ENCODE results near the gene JOSD2. TPM values are rescaled to one million over a fixed set of nuclear protein-coding genes. Genes with fewer than 3 reads are reported as not detected.

JOSD2 gene
- total and polyA plus RNA-seq, 5 donors from 2014 or later: 16.6 to 37.7 (median 25.8) TPM

DNA sequence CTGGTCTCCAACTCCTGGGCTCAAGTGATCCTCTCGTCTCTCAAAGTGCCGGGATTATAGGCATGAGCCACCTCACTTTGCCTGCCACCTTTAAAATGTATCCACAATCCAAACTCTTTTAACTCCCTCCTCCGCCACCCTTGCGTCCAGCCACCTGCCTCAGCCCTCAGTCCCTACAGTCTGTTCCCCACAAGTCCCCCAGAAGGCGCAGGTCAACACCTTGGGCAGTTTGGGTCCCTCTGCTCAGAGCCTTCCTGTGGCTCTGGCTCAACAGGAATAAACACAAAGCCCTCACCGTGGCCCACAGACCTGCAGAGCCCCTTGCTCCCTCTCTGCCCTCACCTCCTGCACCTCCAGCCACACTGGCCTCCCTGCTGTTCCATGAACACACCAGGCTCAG is 42.2 kb downstream of the JOSD2 start:
- Histone ChIP-seq H3K27ac (ENCODE audit: insufficient read depth, low read length, poor library complexity, severe bottlenecking) (no peak overlapping the region), H3K4me1 (ENCODE audit: control insufficient read depth, insufficient read depth, low read length, poor library complexity, severe bottlenecking) (no peaks in the 10 kb centered on the region), H3K36me3 (ENCODE audit: control insufficient read depth, insufficient read depth, low read length) (no peaks in the 10 kb centered on the region), H3K9me3 (ENCODE audit: control insufficient read depth in 2 of 2, low read length in 2 of 2) (no peaks in the 10 kb centered on the region), H3K4me3 (ENCODE audit: low read depth, low read length) (no peak overlapping the region), H3K27me3 (ENCODE audit: control insufficient read depth, insufficient read depth, low read length) (no peaks in the 10 kb centered on the region)
- no peak for ATAC-seq (ENCODE audit: low read depth in 2 of 2)
- Mint-ChIP-seq H3K27me3 (no peaks in the 10 kb centered on the region), H3K36me3 (no peaks in the 10 kb centered on the region), H3K4me3 (no peak overlapping the region), H3K4me1 (no peaks in the 10 kb centered on the region), H3K9me3 (peaks cover 0 to 2% (median 0%) of the 10 kb centered on the region in 7 donors), H3K27ac (no peak overlapping the region)
- DNase-seq: no peak

DNA sequence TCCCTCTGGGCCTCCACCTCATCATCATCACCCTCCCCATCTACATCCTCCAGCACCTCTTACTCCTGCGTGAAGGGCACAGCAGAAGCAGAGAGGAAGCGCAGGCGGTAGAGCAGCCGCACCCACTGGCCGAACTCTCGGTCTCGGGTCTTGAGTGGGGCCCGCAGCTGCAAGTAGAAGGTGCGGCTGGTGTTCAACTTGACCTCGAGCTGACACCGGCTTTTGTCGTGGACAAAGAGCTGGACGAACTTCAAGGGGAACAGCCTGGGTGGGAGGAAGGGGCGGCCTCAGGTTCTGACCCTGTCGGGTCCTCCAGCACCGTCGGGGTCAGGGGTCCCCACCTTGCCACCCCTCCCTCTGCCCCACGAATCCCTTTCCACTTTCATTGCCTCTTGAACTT is 43.4 kb downstream of the JOSD2 start:
- Mint-ChIP-seq H3K4me1 (peaks cover 0 to 4% (median 0%) of the 10 kb centered on the region in 4 donors), H3K4me3 (no peak overlapping the region), H3K27ac (no peak overlapping the region), H3K9me3 (peaks cover 0 to 2% (median 0%) of the 10 kb centered on the region in 7 donors), H3K27me3 (no peaks in the 10 kb centered on the region), H3K36me3 (no peaks in the 10 kb centered on the region)
- Histone ChIP-seq H3K4me3 (ENCODE audit: low read depth, low read length) (no peak overlapping the region), H3K9me3 (ENCODE audit: control insufficient read depth in 2 of 2, low read length in 2 of 2) (no peaks in the 10 kb centered on the region), H3K27me3 (ENCODE audit: control insufficient read depth, insufficient read depth, low read length) (no peaks in the 10 kb centered on the region), H3K27ac (ENCODE audit: insufficient read depth, low read length, poor library complexity, severe bottlenecking) (no peak overlapping the region), H3K4me1 (ENCODE audit: control insufficient read depth, insufficient read depth, low read length, poor library complexity, severe bottlenecking) (no peaks in the 10 kb centered on the region), H3K36me3 (ENCODE audit: control insufficient read depth, insufficient read depth, low read length) (no peaks in the 10 kb centered on the region)
- ATAC-seq (ENCODE audit: low read depth in 2 of 2): no peak
- DNase-seq: no peak

- H3K9me3 ChIP-seq (ENCODE audit: control insufficient read depth in 2 of 2, low read length in 2 of 2): no peaks in the 10 kb centered on the region
- no peak overlapping the region for H3K27ac ChIP-seq (ENCODE audit: insufficient read depth, low read length, poor library complexity, severe bottlenecking)
- no peak overlapping the region for H3K27ac Mint-ChIP-seq
- no peaks in the 10 kb centered on the region for H3K36me3 Mint-ChIP-seq
- H3K27me3 ChIP-seq (ENCODE audit: control insufficient read depth, insufficient read depth, low read length): no peaks in the 10 kb centered on the region
- H3K4me3 Mint-ChIP-seq: no peak overlapping the region
- H3K36me3 ChIP-seq (ENCODE audit: control insufficient read depth, insufficient read depth, low read length): no peaks in the 10 kb centered on the region
- no peaks in the 10 kb centered on the region for H3K27me3 Mint-ChIP-seq
- peaks cover 0 to 2% (median 0%) of the 10 kb centered on the region in 7 donors for H3K9me3 Mint-ChIP-seq
- no peak for ATAC-seq (ENCODE audit: low read depth in 2 of 2)
- no peak overlapping the region for H3K4me3 ChIP-seq (ENCODE audit: low read depth, low read length)
- no peak for DNase-seq
- peaks cover 0 to 4% (median 0%) of the 10 kb centered on the region in 4 donors for H3K4me1 Mint-ChIP-seq
- no peaks in the 10 kb centered on the region for H3K4me1 ChIP-seq (ENCODE audit: control insufficient read depth, insufficient read depth, low read length, poor library complexity, severe bottlenecking)
Measured at GRCh38 chr19:50466706-50467039, 44.3 kb downstream of the JOSD2 start.

DNA sequence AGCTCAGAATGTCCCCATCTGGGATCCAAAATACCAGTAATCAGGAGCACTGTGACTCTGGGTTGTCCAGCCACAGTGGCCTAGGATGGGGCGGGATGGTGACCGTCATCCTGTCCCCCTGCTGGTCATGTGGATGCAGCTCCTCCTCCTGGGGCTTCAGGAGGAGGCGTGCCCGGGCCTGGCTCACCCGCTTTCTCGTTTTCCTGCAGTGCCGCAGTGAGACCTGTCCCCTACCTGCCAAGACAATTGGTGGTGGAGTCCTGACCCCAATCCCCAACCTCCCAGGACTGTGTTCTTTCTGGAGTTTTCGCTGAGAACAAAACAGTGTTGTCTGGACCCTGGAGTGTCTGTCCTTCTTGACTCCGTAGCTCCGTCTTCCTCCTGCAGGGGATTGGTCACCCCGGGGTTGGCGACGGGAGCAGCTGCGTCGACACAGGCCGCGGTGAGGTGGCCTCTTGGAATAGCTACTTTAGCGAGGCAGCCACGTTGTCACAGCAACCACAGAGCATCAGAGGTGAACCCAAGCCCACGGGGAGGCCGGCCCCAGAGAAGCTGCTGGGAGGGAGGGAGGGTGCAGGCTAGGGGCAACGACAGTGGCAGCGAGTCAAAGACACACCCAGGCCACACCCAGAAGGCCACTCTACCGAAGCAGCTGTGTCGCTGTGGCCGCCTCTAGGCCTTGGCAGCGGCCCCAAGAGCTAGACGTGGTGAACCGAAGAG is 44.8 kb downstream of the JOSD2 start:
- Mint-ChIP-seq H3K4me1 (peaks cover 0 to 4% (median 3%) of the 10 kb centered on the region in 4 donors), H3K27me3 (no peaks in the 10 kb centered on the region), H3K4me3 (no peak overlapping the region), H3K27ac (no peak overlapping the region), H3K9me3 (peaks cover 0 to 2% (median 0%) of the 10 kb centered on the region in 7 donors), H3K36me3 (no peaks in the 10 kb centered on the region)
- Histone ChIP-seq H3K9me3 (ENCODE audit: control insufficient read depth in 2 of 2, low read length in 2 of 2) (no peaks in the 10 kb centered on the region), H3K27ac (ENCODE audit: insufficient read depth, low read length, poor library complexity, severe bottlenecking) (no peak overlapping the region), H3K4me3 (ENCODE audit: low read depth, low read length) (no peak overlapping the region), H3K27me3 (ENCODE audit: control insufficient read depth, insufficient read depth, low read length) (no peaks in the 10 kb centered on the region), H3K4me1 (ENCODE audit: control insufficient read depth, insufficient read depth, low read length, poor library complexity, severe bottlenecking) (peaks cover 4% of the 10 kb centered on the region), H3K36me3 (ENCODE audit: control insufficient read depth, insufficient read depth, low read length) (no peaks in the 10 kb centered on the region)
- DNase-seq (no peak), ATAC-seq (ENCODE audit: low read depth in 2 of 2) (no peak)

DNA sequence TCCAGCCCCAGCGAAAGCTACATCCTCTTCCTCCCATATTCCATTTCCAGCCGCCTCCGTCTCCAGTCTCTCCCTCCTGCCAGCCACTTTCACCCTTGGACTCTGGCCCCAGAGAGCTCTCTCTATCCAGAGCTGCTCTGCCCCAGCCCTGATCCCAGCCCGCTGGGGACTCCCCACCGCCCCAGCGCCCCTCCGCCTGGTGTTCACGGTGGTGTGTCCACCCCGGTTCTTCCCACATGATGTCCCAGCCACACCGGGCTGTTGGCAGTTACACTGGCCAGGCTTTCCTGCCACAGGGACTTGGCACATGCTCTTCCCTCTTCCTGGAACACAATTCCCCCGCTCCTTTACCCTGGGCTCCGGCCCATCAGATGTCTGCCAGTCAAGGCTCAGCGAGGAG is 46.0 kb downstream of the JOSD2 start:
- no peak overlapping the region for H3K4me3 Mint-ChIP-seq
- no peak for DNase-seq
- Histone ChIP-seq H3K27ac (ENCODE audit: insufficient read depth, low read length, poor library complexity, severe bottlenecking) (no peak overlapping the region), H3K4me1 (ENCODE audit: control insufficient read depth, insufficient read depth, low read length, poor library complexity, severe bottlenecking) (peaks cover 5% of the 10 kb centered on the region), H3K9me3 (ENCODE audit: control insufficient read depth in 2 of 2, low read length in 2 of 2) (no peaks in the 10 kb centered on the region), H3K4me3 (ENCODE audit: low read depth, low read length) (no peak overlapping the region), H3K36me3 (ENCODE audit: control insufficient read depth, insufficient read depth, low read length) (no peaks in the 10 kb centered on the region), H3K27me3 (ENCODE audit: control insufficient read depth, insufficient read depth, low read length) (no peaks in the 10 kb centered on the region)
- no peak for ATAC-seq (ENCODE audit: low read depth in 2 of 2)
- peaks cover 2% of the 10 kb centered on the region for H3K27me3 Mint-ChIP-seq
- H3K36me3 Mint-ChIP-seq: no peaks in the 10 kb centered on the region
- H3K27ac Mint-ChIP-seq: no peak overlapping the region
- H3K4me1 Mint-ChIP-seq: peaks cover 0 to 7% (median 4%) of the 10 kb centered on the region in 4 donors
- peaks cover 0 to 2% (median 0%) of the 10 kb centered on the region in 7 donors for H3K9me3 Mint-ChIP-seq

DNA sequence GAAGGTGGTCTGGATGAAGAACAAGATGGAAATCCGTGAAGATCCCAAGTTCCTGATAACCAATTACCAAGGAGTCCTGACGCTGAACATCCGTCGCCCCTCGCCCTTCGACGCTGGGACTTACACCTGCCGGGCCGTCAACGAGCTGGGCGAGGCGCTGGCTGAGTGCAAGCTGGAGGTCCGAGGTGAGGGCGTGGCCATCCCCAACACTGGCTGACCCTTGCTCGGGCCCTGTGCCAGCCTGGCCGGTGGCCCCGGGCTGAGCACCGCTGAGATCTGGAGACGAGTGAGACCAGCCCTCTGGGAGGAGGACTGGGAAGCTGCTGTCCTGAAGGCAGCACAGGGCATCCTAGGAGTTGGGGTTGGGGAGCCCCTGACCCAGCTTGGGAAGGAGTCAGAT is 46.6 kb downstream of the JOSD2 start:
- Histone ChIP-seq H3K36me3 (ENCODE audit: control insufficient read depth, insufficient read depth, low read length) (no peaks in the 10 kb centered on the region), H3K4me1 (ENCODE audit: control insufficient read depth, insufficient read depth, low read length, poor library complexity, severe bottlenecking) (peaks cover 5% of the 10 kb centered on the region), H3K27ac (ENCODE audit: insufficient read depth, low read length, poor library complexity, severe bottlenecking) (no peak overlapping the region), H3K27me3 (ENCODE audit: control insufficient read depth, insufficient read depth, low read length) (no peaks in the 10 kb centered on the region), H3K9me3 (ENCODE audit: control insufficient read depth in 2 of 2, low read length in 2 of 2) (no peaks in the 10 kb centered on the region), H3K4me3 (ENCODE audit: low read depth, low read length) (no peak overlapping the region)
- ATAC-seq (ENCODE audit: low read depth in 2 of 2) (no peak), DNase-seq (no peak)
- H3K36me3 Mint-ChIP-seq: no peaks in the 10 kb centered on the region
- peaks cover 0 to 2% (median 0%) of the 10 kb centered on the region in 7 donors for H3K9me3 Mint-ChIP-seq
- H3K4me3 Mint-ChIP-seq: no peak overlapping the region
- H3K27me3 Mint-ChIP-seq: peaks cover 4% of the 10 kb centered on the region
- H3K27ac Mint-ChIP-seq: no peak overlapping the region
- H3K4me1 Mint-ChIP-seq: peaks cover 0 to 7% (median 4%) of the 10 kb centered on the region in 4 donors

DNA sequence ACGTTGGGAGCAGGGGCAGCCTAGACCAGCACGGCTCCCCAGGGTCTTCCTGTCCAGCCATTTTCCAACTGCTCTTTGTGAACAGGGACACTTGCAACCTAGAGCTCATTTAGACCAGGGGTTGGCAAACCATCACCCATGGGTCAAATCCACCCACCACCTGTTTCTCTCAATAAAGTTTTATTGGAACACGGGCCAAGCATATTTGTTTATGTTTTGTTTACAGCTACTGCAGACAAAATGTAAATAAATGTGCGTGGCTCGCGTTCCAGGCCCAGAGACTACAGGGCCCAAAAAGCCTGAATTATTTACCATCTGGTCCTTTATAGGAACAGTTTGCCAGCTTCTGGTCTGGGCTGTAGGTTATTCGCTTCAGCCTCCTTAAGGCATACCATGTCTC is 48.0 kb downstream of the JOSD2 start:
- peaks cover 0 to 7% (median 4%) of the 10 kb centered on the region in 4 donors for H3K4me1 Mint-ChIP-seq

More for the DNA sequence above, 48.0 kb downstream of the JOSD2 start:
- Histone ChIP-seq H3K9me3 (ENCODE audit: control insufficient read depth in 2 of 2, low read length in 2 of 2) (no peaks in the 10 kb centered on the region), H3K4me1 (ENCODE audit: control insufficient read depth, insufficient read depth, low read length, poor library complexity, severe bottlenecking) (peaks cover 5% of the 10 kb centered on the region), H3K27ac (ENCODE audit: insufficient read depth, low read length, poor library complexity, severe bottlenecking) (no peak overlapping the region), H3K27me3 (ENCODE audit: control insufficient read depth, insufficient read depth, low read length) (no peaks in the 10 kb centered on the region), H3K4me3 (ENCODE audit: low read depth, low read length) (no peak overlapping the region), H3K36me3 (ENCODE audit: control insufficient read depth, insufficient read depth, low read length) (no peaks in the 10 kb centered on the region)
- Mint-ChIP-seq H3K36me3 (no peaks in the 10 kb centered on the region), H3K27ac (no peak overlapping the region), H3K9me3 (peaks cover 0 to 2% (median 0%) of the 10 kb centered on the region in 7 donors), H3K4me3 (no peak overlapping the region), H3K27me3 (peaks cover 4% of the 10 kb centered on the region)
- no peak for ATAC-seq (ENCODE audit: low read depth in 2 of 2)
- DNase-seq: no peak
